OCI-LY3 (cell line): ENCODE measurements around the gene ARPC2.

Source experiments
- H2AFZ ChIP-seq: fragments of 200-600, 300-600 bp; shearing (Covaris generic); 2 replicates; pipeline ENCODE4 v1.6.0; 2014; ENCODE audit warnings: antibody characterized with exemption, low read depth, low read length
- H3K27ac ChIP-seq: fragments of 200-600, 300-600 bp; sonication (generic); 2 replicates; pipeline ENCODE4 v1.5.1; 2014; ENCODE audit warnings: mild to moderate bottlenecking, low read length, moderate library complexity, mixed read lengths
- H3K27me3 ChIP-seq: fragments of 200-600, 300-600 bp; sonication (generic); 2 replicates; pipeline ENCODE4 v1.6.1; 2014; ENCODE audit warnings: low read depth, low read length, mixed read lengths
- H3K36me3 ChIP-seq: fragments of 200-600, 300-600 bp; sonication (generic); replicated peaks from 2 replicates; pipeline ENCODE3; 2014; ENCODE audit warnings: low read depth, low read length, mixed read lengths
- H3K4me1 ChIP-seq: fragments of 300-600, 200-600 bp; sonication (generic); 2 replicates; pipeline ENCODE4 v1.6.1; 2014; ENCODE audit warnings: low read length, mixed read lengths
- H3K4me2 ChIP-seq: fragments of 200-600, 300-600 bp; sonication (generic); 2 replicates; pipeline ENCODE4 v1.6.1; 2014; ENCODE audit warnings: low read length, mixed read lengths
- H3K4me3 ChIP-seq: fragments of 300-600, 200-600 bp; sonication (generic); 2 replicates; pipeline ENCODE4 v1.5.1; 2014; ENCODE audit warnings: antibody characterized with exemption, mild to moderate bottlenecking, low read length, moderate library complexity
- H3K79me2 ChIP-seq: fragments of 300-600, 200-600 bp; shearing (Covaris generic); 2 replicates; pipeline ENCODE4 v1.6.1; 2014; ENCODE audit warnings: mild to moderate bottlenecking, low read length, mixed read lengths
- H3K9ac ChIP-seq: fragments of 300-600, 200-600 bp; shearing (Covaris generic); 2 replicates; pipeline ENCODE4 v1.6.0; 2014; ENCODE audit warnings: mild to moderate bottlenecking, low read length, moderate library complexity
- H3K9me3 ChIP-seq: fragments of 200-600, 300-600 bp; shearing (Covaris generic); 2 replicates; pipeline ENCODE4 v1.6.1; 2014; ENCODE audit warnings: low read length, mixed read lengths; ENCODE audit not compliant: insufficient read depth
- H4K20me1 ChIP-seq: fragments of 200-600, 300-600 bp; sonication (generic); 2 replicates; pipeline ENCODE4 v1.6.1; 2016; ENCODE audit warnings: low read length, mixed read lengths; ENCODE audit not compliant: insufficient read depth
- CTCF ChIP-seq: fragments of 200-600, 300-600 bp; sonication (generic); IDR thresholded peaks from 2 replicates; pipeline ENCODE4 v1.5.1; 2014; ENCODE audit warnings: antibody characterized with exemption, low read length, low read depth
- EZH2phosphoT487 ChIP-seq: fragments of 200-600 bp; shearing (Covaris generic); IDR thresholded peaks from 2 replicates; pipeline ENCODE4 v1.6.1; 2018; ENCODE audit warnings: antibody characterized with exemption, mixed run types, low read depth

ARPC2 gene

GRCh38 chr2:218236829-218237228 lies 19.8 kb downstream of the ARPC2 start:
- H3K4me2 ChIP-seq = no peak overlapping the region
- peaks cover 40% of the 10 kb centered on the region for H4K20me1 ChIP-seq
- H3K27ac ChIP-seq = no peak overlapping the region
- no peak overlapping the region for H2AFZ ChIP-seq
- no peaks in the 10 kb centered on the region for H3K27me3 ChIP-seq
- no peaks in the 10 kb centered on the region for H3K4me1 ChIP-seq
- H3K79me2 ChIP-seq = peaks cover 69% of the 10 kb centered on the region
- H3K9ac ChIP-seq = no peak overlapping the region
- no peaks in the 10 kb centered on the region for H3K9me3 ChIP-seq
- peaks cover 73% of the 10 kb centered on the region for H3K36me3 ChIP-seq
- TF ChIP-seq EZH2phosphoT487 = no peak
- TF ChIP-seq CTCF = no peak
- no peak overlapping the region for H3K4me3 ChIP-seq

DNA sequence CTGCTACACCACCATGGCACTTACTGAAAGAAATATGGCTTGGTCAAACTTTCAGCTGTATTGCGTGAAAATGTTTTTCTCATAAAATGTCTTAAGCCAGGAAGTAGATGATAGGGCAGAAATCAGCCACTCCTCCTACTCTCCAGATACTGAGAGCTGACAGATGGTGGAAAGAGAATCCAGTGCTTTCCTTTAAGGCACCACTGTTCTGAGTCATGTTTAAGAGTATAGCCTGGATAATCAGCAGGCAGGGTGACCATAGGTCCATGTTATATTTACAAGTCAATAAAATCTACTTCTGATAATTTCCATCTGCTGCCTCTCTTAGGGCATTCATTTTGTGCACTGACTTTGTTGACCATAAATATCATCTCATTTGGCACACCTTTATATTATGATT lies 21.9 kb downstream of the ARPC2 start:
- peaks cover 78% of the 10 kb centered on the region for H3K36me3 ChIP-seq
- no peaks in the 10 kb centered on the region for H3K4me1 ChIP-seq
- H4K20me1 ChIP-seq = peaks cover 44% of the 10 kb centered on the region
- H3K4me3 ChIP-seq = no peak overlapping the region
- no peak overlapping the region for H2AFZ ChIP-seq
- H3K4me2 ChIP-seq = no peak overlapping the region
- no peak for TF ChIP-seq EZH2phosphoT487
- TF ChIP-seq CTCF = no peak
- H3K9me3 ChIP-seq = no peaks in the 10 kb centered on the region
- H3K27ac ChIP-seq = no peak overlapping the region
- no peaks in the 10 kb centered on the region for H3K27me3 ChIP-seq
- H3K79me2 ChIP-seq = peaks cover 66% of the 10 kb centered on the region
- H3K9ac ChIP-seq = no peak overlapping the region

DNA sequence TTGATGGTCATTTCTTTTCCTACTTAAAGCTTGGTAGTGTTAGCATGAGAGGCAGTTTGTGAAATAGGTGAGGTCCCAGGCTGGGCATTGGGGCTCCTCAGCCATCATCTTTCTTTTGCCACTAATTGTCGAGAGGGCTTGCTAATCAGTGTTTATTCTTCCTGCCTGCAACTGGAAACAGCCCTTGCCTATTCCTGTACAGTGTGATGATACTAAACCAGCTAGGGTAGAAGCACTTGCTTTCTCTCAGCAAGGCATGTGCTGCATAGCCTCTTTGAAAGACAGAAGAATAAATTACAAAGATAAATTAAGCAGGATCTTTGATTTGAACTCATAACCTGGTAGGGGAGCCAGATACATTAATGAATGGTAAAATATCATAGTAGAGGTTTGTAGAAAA lies 27.2 kb downstream of the ARPC2 start:
- peaks cover 41% of the 10 kb centered on the region for H3K79me2 ChIP-seq
- no peak overlapping the region for H3K4me3 ChIP-seq
- H3K27me3 ChIP-seq = no peaks in the 10 kb centered on the region
- H4K20me1 ChIP-seq = peaks cover 32% of the 10 kb centered on the region
- TF ChIP-seq EZH2phosphoT487 (no peak), CTCF (no peak)
- H3K4me1 ChIP-seq = no peaks in the 10 kb centered on the region
- peaks cover 75% of the 10 kb centered on the region for H3K36me3 ChIP-seq
- no peak overlapping the region for H3K27ac ChIP-seq
- no peak overlapping the region for H3K9ac ChIP-seq
- H2AFZ ChIP-seq = no peak overlapping the region
- H3K9me3 ChIP-seq = no peaks in the 10 kb centered on the region
- H3K4me2 ChIP-seq = no peak overlapping the region

GRCh38 chr2:218244665-218245064 lies 27.7 kb downstream of the ARPC2 start:
- no peak for TF ChIP-seq EZH2phosphoT487
- TF ChIP-seq CTCF = no peak
- H3K4me2 ChIP-seq = no peak overlapping the region
- no peak overlapping the region for H2AFZ ChIP-seq
- no peaks in the 10 kb centered on the region for H3K9me3 ChIP-seq
- no peaks in the 10 kb centered on the region for H3K27me3 ChIP-seq
- H3K27ac ChIP-seq = no peak overlapping the region
- peaks cover 32% of the 10 kb centered on the region for H4K20me1 ChIP-seq
- H3K9ac ChIP-seq = no peak overlapping the region
- H3K4me3 ChIP-seq = no peak overlapping the region
- H3K36me3 ChIP-seq = peaks cover 78% of the 10 kb centered on the region
- peaks cover 44% of the 10 kb centered on the region for H3K79me2 ChIP-seq
- H3K4me1 ChIP-seq = no peaks in the 10 kb centered on the region
